Posterior cingulate gyrus (tissue), 11 donors: ENCODE measurements around the gene TMSB10.
"Not testable (repeated sequence)": the region's sequence is repeated elsewhere in the genome, so short reads cannot be mapped to it uniquely, and the experiment has no call there.

ENCODE experiments used
- DNase-seq, 10 donors: peaks; one replicate each; pipeline versions ENCODE4 v3.0.0 to v3.0.0-alpha.2; 2020 to 2021; ENCODE audit warnings: mixed read lengths in 3 of 10
- intact Hi-C: fragments of 100-400 bp; cut with DNase I; formaldehyde crosslinking; loops from one replicate; pipeline ENCODE4 v1.15.1; 2023

Gene TMSB10

DNA sequence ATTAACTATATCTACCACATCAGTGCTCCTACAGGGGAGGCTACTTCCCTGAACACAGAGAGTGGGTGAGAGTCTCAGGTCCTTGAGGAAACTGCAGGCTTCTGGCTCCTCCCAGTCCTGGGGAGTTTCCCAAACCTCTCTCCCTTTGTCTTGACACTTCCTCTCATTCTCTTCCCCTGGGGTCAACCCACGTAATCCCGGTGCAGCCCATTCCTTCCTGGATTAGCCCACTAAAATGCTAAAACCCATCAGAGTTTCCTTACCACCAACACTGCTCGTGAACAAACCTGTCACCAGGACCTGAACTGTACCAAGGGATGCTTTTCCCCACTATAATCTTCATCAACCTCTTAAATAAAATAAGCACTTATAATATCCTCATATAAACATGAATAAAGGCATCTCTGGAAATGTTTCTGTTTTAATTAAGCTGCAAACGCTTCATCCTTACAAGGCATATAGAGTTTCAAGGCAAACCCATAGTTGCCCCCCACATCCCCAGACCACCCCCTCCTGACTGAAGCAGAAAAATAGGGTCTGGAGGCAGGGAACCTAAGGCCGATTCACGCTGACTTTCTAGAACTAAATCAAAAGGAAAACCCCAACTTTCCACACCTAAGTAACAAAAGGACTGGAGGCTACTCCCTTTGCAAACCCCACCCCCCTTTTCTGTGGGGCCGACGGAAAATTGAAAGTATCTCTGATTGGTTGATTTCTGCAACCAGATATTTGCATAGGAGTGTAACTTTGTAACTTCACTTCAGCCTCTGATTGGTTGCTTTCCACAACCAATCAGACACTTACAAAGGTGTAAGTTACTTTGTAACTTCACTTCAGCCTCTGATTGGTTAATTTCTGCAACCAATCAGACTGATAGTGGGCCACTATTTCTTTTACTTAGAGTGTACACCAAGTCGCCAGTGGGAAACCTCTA is 19.0 kb downstream of the TMSB10 start:
- intact Hi-C loops: loop anchor here (5.0 kb wide), 2 partner anchors 42 to 373 kb away; partner anchors contain the start of gene TRABD2A
- DNase-seq: no peak

DNA sequence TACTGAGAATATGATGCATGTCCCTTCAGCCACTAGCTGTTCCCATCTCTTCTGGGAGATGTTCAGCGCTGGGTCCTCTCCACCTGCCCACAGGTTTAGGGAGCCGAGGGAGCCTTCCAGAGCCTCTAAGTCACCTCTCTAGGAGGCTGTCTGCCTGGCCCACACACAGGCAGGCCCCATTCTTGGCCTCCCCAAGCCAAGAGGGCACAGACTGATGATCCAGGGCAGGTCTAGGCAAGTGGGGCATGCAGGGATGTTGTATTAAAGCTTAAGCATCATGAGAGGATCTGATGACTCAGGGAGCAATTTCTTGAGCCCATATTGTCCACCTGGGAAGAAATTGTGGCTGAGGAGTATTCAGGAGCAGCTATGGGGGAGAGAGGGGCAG is 19.9 kb downstream of the TMSB10 start:
- intact Hi-C loops: loop anchor here (5.0 kb wide), 2 partner anchors 43 to 372 kb away; partner anchors contain the start of gene TRABD2A
- DNase-seq: no peak

DNA sequence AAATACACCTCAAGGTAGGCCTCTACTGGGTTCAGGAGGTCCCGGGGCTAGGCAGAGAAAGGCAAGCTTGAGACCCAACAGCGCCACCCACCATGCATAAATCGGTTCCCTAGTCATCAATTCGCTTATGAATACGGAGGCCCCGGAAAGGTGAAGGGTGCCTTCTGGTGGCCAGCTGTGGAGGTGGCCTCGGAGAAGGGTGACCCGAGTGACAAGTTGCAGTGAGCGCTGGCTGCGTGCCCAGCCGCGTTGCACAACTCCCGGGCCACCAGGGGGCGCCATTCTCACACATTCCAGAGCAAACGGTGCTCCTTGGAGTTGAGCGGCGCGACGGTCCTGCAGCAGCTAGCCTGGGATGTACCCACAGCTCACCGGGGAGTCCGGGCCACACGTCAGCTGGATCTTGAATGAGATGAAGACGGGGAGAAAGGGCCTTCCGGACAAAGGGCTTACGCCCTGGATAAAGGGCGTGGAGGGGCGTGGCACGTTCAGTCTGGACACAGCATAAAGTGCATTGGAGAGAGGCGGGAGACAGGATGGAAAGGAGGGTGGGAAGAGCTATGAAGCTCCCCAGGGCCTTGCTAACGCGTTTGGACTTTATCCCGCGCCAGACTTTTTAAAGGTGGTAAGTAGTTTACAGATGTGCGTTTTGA is 20.4 kb downstream of the TMSB10 start:
- intact Hi-C loops: loop anchor here (2.0 to 5.0 kb wide), 3 partner anchors 44 to 431 kb away; partner anchors contain the start of gene TRABD2A

DNA sequence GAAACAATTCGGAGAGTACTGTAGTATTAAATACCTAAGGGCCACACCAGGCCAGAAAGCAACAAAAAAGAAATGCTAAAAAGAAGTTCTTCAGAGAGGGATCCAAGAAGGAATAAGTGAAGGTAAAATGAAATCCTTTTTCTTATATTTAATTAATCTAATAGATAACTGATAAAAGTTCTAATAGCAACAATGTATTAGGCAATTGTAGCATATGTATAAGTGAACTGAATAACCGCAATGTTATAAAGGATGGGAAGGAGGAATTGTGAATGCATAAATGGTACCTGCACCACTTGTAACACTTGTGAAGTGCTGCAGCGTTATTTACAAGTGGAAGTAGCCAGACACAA is 21.8 kb downstream of the TMSB10 start:
- DNase-seq: no peak
- intact Hi-C loops: loop anchor here (2.0 to 5.0 kb wide), 3 partner anchors 45 to 432 kb away; partner anchors contain the start of gene TRABD2A

More for the DNA sequence above, 20.4 kb downstream of the TMSB10 start:
- peak; percentile 71 to 98 (median 94) for DNase-seq

DNA sequence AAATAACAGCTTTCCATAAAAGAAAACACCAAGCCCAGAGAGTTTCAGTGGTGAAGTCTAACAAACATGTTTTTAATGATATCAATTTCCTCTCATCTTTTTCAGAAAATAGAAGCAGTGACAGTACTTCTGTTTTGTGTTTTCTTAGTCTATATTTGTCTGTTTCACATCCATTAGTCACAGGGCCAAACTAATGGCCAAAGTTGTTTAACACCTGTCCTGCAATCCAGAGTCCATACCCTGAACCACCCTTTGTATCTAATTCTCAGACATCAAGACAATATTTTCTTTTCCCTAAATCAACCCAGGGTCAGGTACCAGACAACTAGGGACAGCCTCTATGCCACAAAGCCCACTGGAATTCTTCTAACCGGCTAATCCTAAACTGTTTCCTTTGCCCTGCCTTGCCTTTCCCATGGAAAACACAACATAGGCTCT is 25.9 kb downstream of the TMSB10 start:
- no peak for DNase-seq
- intact Hi-C loops: no loop called here

DNA sequence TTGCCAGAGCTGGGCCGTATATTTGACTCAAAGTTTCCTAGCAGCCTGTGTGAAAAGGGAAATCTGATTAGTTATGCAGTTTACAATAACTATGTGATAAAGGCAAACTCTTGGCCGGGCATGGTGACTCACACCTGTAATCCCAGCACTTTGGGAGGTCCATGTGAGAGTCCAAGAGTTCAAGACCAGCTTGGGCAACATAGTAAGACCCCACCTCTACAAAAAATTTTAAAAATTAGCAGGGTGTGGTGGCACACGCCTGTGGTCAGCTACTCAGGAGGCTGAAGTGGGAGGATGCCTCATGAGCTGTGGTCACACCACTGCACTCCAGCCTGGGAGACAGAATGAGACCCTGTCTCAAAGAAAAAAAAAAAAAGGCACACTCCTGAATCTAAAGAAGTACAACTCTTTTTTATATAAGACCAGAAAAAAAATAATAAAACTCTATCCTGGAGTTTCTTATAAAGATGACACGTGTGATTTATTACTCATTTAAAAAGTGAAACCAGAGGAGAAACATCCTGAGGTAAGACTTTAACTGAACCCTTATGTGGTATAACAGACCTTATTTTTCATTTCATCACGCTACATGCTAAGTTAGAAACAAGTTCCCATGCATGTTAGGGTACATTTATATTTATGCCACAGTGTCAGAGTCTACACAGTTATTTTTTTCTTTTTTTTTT is 32.9 kb downstream of the TMSB10 start:
- intact Hi-C loops: no loop called here
- DNase-seq: no peak

DNA sequence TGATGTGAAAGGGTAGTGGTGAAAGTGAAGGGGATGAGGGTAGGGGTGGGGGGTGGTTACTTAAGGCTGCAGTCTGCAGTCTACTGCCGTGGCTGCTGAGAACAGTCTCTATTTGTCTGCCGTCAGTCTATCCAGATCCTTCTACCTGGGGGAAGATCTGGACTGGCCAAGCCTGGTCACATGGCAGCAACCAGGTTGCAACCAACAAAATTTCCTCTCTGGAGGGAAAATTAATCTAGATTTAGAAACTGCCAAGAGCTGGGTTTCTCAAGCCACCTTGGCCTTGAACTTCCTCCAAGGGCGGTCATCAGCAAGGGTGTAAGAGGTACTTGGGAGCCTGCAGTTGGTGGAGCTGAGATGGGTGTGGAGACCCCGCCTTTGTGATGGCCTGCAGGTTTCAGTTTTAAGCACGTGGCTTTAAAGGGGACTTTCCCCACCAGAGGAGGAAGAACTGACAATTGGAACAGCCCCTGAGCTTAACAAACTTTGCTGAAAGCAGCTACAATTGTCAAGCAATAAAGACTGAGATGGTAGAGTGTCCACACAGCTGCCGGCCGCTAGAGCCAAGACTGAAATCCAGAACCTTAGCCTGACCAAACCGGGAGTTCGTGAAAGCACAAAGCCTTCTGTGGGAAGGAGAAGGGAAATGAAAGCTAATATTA is 34.1 kb downstream of the TMSB10 start:
- intact Hi-C loops: no loop called here
- DNase-seq: no peak

DNA sequence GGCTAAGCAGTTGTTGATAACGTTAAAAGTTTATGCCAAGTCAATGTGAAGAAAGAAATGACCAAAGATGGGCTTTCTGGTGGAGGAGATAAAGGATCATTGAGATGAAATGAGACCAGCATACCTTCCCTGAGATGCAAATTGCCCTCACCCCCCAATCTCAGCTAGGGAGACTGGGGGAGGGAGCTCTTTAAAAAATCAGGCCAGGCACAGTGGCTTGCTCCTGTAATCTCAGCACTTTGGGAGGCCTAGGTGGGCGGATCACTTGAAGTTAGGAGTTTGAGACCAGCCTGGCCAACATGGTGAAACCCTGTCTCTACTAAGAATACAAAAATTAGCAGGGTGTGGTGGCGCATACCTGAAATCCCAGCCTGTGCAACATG is 34.6 kb downstream of the TMSB10 start:
- no peak for DNase-seq
- intact Hi-C loops: no loop called here

DNA sequence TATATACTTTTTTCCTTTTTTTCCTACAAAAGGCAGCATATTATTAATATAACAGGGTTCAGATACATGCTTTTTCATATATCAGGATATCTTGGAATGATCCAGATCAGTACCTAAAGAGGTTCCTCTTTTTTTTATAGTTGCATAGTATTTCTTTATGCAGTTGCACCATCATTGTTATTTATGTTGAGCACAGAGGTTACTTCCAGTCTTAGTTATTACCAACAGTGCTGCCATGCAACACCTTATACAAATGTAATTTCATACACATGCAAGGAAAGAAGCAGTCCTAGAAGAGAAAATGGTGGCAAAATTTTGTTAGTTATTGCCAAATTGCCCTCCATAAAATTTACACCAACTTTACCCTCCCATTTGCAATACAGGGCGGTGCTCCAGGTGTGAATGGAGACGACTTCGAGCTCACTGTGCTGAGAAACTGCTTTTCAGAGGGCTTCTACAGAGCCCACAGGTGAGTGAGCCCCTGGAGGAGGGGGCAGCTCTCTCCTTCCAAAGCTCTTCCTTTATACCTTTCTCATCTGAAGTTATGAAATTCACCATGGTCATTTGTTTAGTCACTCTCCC is 35.5 kb downstream of the TMSB10 start:
- intact Hi-C loops: no loop called here
- no peak for DNase-seq

DNA sequence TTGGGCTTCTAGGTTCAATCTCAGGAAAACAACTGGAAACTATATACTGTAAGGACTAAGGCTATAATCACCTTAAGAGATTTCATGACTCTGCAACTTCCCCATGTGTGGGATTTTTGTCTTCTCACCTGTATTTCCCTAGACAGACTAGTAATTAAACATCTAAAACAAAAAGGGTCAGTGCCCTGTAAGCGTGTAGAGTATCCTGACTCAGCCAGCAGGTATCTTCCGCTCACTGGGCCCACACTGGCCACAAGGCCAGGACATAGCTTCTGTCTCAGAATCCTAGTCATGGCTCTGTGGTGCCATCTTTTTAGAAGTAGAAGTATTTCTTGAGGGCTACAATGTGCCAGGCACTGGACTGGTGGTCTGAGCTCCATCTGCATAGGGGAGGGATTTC is 36.7 kb downstream of the TMSB10 start:
- intact Hi-C loops: no loop called here
- DNase-seq: peak in 1 of 10 donors; percentile 5

DNA sequence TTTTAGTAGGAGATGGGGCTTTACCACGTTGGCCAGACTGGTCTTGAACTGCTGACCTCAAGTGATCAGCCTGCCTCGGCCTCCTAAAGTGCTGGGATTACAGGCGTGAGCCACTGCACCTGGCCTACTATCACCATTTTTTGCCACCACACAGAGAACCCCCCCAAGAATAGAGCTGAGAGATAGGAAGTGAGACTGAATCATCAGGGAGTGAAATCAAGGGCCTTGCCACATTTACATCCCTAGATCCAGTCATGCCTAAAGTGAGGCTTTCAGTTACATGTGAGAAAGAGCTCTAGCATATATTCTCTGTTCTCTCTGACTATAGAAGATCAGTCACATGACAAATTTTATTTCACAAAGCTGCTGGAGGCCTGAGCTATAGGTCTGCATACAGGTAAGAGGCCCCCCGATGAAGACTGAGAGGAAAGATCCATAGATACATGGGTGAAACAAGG is 37.5 kb downstream of the TMSB10 start:
- intact Hi-C loops: no loop called here
- DNase-seq: no peak

DNA sequence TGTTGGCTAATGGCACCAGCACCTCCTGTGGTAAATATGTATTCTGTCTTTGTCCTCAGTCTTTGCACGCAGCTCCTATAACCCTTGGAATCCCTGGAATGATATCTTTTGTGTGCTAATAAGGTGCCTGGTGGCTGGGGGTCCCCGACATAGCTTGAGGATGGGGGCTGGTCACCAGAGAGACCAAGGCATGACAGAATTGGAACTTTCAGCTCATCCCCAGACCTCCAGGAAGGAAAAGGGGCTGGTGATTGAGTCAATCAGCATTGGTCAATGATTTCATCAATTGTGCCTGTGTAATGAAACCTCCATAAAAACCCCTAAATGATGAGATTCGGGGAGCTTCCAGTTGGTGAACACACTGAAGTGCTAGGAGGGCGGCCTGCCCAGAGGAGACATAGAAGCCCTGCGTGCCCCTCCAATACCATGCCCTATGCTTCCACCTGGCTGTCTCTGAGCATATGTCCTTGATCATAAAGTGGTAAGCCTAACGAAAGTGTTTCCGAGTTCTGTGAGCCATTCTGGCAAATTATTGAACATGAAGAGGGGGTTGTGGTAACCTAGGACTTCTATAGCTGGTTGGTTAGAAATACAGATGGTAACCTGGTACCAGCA is 38.9 kb downstream of the TMSB10 start:
- peak in 1 of 10 donors; percentile 2 for DNase-seq
- intact Hi-C loops: no loop called here

DNA sequence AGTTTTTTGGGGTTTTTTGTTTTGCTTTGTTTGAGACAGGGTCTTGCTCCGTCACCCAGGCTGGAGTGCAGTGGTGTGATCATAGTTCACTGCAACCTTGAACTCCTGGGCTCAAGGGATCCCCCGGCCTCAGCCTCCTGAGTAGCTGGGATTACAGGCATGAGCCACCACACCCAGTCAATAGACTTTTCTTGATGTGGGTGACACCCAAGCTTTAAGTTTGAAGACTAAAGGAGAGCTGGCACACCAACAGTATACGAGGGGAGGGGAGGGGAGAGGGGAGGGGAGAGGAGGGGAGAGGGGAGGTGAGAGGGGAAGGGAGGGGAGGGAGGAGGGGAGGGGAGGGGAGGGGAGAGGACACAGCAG is 40.4 kb downstream of the TMSB10 start:
- intact Hi-C loops: not testable (repeated sequence)
- DNase-seq: peak in 1 of 10 donors; percentile 7

DNA sequence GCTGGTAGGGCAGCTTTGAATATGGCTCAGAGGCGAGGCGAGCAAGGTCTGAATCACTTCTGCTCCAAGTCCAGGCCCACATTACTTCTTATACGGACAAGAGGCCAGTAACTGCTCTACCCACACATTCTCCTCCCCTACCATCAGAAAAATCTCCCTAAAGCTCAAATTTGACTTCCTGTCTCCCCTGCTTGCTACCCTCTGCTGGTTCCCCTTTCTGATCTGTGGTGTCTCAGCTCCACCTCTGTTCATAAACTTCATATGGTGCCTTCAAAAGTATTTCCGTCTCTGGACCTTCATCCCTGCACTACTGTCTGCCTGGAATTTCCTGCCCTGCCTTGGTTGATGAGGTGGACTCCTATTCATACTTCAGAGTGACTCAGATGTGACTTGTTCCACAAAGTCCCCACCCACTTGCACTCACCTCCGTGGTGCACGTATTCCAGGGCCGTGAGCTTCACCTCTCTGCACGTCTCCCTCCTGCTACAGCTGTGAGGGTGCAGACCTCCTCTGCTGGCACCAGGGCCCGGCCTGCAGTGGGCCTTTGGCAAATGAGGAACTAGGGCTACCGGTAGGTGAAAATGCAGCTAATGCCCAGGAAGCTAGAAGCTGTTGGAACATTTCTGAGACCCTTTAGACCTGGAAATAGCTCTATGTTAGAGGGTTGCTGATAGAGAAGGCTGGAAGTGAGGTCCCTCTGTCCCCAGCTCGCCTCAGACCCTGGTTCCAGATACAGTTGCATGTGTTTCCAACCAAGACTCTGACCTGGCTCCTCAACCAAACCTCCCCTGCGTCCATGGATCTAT is 41.0 kb downstream of the TMSB10 start:
- DNase-seq: peak in 1 of 10 donors; percentile 48
- intact Hi-C loops: no loop called here

DNA sequence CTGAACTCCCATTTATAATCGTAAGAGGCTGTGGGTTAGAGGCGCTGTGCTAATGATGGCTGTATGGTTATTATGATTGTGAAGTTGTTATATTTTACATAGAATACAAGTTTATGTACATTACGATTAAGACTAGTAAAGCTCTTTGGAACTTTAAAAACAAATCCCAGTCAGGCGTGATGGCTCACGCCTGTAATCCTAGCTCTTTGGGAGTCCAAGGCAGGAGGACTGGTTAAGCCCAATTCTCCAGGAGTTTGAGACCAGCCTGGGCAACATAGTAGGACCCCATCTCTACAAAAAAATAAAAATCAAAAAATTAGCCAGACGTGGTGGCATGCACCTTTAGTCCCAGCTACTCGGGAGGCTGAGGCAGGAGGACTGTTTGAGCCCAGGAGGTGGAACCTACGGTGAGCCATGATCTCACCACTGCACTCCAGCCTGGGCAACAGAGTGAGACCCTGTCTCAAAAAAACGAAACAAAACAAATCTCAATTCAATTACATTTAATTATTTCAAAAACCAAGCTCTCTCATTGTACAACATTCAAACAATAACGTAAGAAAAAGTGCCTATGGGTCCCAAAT is 41.6 kb downstream of the TMSB10 start:
- intact Hi-C loops: no loop called here
- peak in 1 of 10 donors; percentile 55 for DNase-seq

DNA sequence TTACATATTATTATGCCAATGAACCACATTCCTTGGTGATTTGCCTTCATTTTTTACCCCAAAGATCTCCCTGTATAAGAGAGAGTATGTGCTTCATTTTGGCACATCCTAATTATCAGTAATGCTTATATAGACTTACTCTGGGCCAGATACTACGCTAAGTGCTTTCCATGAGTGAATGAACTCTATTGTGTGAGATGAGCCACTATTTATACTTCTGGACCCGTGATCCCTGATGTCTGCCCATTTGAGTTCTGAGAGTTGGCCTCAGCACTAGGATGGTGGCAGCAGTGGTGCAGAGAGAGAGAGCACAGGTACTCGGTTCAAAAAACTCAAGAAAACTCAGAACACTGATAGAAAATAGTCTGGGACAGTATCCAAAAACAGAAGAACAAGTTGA is 48.1 kb downstream of the TMSB10 start:
- DNase-seq: no peak
- intact Hi-C loops: no loop called here

DNA sequence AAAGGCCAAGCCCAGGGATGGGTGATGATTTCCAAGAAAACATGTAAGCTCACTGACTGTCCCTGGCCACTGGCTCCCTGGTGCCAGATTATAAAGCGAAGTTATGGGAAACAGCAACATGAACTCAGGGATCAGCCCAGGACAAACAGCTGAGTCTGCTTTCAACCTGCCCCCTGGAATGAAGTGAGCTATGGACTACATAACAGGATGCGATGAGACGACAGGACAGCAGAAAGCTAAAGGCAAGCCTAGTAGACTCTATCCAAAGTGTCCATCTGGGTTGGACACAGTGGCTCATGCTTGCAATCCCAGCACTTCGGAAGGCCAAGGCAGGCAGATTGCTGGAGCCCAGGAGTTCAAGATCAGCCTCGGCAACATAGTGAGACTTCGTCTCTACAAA is 48.9 kb downstream of the TMSB10 start:
- intact Hi-C loops: no loop called here
- DNase-seq: no peak
